ENCODE data around the gene MEDAG.

Gene MEDAG

GRCh38 chr13:30870049-30870884 is 35.8 kb upstream of the MEDAG start:
- H3K4me3 ChIP-seq (replicated peaks; ENCODE audit: low read depth, low read length): no peak overlapping the region
- DNase-seq (ENCODE audit: extremely low read depth, insufficient read length): peak; percentile 66
- TF ChIP-seq CTCF (IDR thresholded peaks at IDR 0.05; ENCODE audit: insufficient read depth, low read length, poor library complexity, severe bottlenecking): no peak

GRCh38 chr13:30870916-30871587 is 35.0 kb upstream of the MEDAG start:
- no peak for TF ChIP-seq CTCF (IDR thresholded peaks at IDR 0.05; ENCODE audit: insufficient read depth, low read length, poor library complexity, severe bottlenecking)
- H3K36me3 ChIP-seq (ENCODE audit: control insufficient read depth, insufficient read depth, low read length): no peaks in the 10 kb centered on the region
- no peak overlapping the region for H3K4me3 ChIP-seq (replicated peaks; ENCODE audit: low read depth, low read length)
- DNase-seq (ENCODE audit: extremely low read depth, insufficient read length): no peak
- H3K27me3 ChIP-seq (replicated peaks; ENCODE audit: control insufficient read depth, insufficient read depth, low read length): no peaks in the 10 kb centered on the region

More at GRCh38 chr13:30870049-30870884, 35.8 kb upstream of the MEDAG start:
- no peaks in the 10 kb centered on the region for H3K36me3 ChIP-seq (ENCODE audit: control insufficient read depth, insufficient read depth, low read length)
- H3K27me3 ChIP-seq (replicated peaks; ENCODE audit: control insufficient read depth, insufficient read depth, low read length): no peaks in the 10 kb centered on the region

DNA sequence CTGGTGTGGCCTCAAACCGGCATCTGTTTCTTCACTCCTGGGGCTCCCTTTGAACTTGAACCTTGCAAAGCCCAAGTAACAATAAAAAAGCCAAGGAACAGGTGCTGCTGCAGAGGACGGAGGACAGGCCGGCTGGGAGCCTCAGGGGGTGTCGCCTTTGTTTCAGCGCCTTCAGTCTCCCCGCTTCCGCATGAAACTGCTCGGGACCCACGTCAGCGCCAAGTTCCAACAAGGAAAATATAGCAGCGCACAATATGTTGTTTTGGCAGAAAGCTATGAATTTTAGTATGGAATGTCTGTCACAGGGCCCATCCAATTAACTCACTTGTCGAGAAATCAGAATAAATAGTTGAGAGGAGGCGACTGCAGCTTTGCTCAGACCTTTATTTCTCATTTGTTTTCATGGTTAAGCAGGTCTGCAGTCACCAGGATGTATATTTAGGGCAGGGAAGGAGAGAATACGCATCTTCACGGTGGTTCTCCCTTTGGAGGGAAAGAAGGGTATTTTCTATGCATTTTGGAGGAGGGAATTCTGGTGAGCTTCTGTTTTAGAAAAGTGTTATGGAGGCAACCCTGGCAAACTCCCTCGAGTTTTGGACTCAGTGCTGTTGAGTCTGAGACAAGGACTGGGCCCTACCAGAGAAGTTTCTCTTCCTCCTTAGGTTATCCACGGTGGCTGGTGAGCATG is 34.3 kb upstream of the MEDAG start:
- TF ChIP-seq CTCF (IDR thresholded peaks at IDR 0.05; ENCODE audit: insufficient read depth, low read length, poor library complexity, severe bottlenecking): no peak
- Histone ChIP-seq H3K4me3 (replicated peaks; ENCODE audit: low read depth, low read length) (no peak overlapping the region), H3K36me3 (ENCODE audit: control insufficient read depth, insufficient read depth, low read length) (no peaks in the 10 kb centered on the region), H3K27me3 (replicated peaks; ENCODE audit: control insufficient read depth, insufficient read depth, low read length) (no peaks in the 10 kb centered on the region)
- no peak for DNase-seq (ENCODE audit: extremely low read depth, insufficient read length)

DNA sequence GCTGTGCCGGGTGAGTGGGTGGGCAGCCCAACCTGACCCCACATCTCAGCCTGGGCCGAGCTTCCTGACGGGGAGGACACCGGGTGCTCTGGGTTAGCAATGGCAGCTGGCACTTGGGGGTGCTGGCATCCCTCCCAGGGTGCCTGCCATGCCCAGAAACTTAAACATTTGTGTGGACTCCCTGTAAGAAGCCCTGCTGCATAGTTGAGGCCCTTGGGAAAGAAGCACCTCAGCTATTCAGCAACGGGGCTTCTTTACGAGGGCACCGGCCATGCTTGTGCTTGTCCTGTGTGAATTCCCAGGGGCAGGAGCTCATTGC is 33.8 kb upstream of the MEDAG start:
- TF ChIP-seq CTCF (IDR thresholded peaks at IDR 0.05; ENCODE audit: insufficient read depth, low read length, poor library complexity, severe bottlenecking): no peak
- Histone ChIP-seq H3K27me3 (replicated peaks; ENCODE audit: control insufficient read depth, insufficient read depth, low read length) (no peaks in the 10 kb centered on the region), H3K36me3 (ENCODE audit: control insufficient read depth, insufficient read depth, low read length) (no peaks in the 10 kb centered on the region), H3K4me3 (replicated peaks; ENCODE audit: low read depth, low read length) (no peak overlapping the region)
- no peak for DNase-seq (ENCODE audit: extremely low read depth, insufficient read length)

GRCh38 chr13:30872685-30873461 is 33.2 kb upstream of the MEDAG start:
- Histone ChIP-seq H3K36me3 (ENCODE audit: control insufficient read depth, insufficient read depth, low read length) (no peaks in the 10 kb centered on the region), H3K4me3 (replicated peaks; ENCODE audit: low read depth, low read length) (no peak overlapping the region), H3K27me3 (replicated peaks; ENCODE audit: control insufficient read depth, insufficient read depth, low read length) (no peaks in the 10 kb centered on the region)
- TF ChIP-seq CTCF (IDR thresholded peaks at IDR 0.05; ENCODE audit: insufficient read depth, low read length, poor library complexity, severe bottlenecking): no peak
- no peak for DNase-seq (ENCODE audit: extremely low read depth, insufficient read length)

Measured in GM06990 (cell line).